Testis (tissue), 2 donors: ENCODE results near the gene GNB4.

Source experiments
- CTCF ChIP-seq, 3 experiments: fragments of 450-650 bp in 2 of 3; fragments of 200-600 bp in 1 of 3; sonication (generic) in 1 of 3; IDR thresholded peaks; one replicate each; pipeline ENCODE4 v1.5.1; 2016 to 2019; ENCODE audit warnings: antibody characterized with exemption in 3 of 3, mild to moderate bottlenecking in 2 of 3, moderate library complexity in 1 of 3
- POLR2A ChIP-seq: fragments of 450-650 bp; IDR thresholded peaks from one replicate; pipeline ENCODE4 v1.6.1; 2017; ENCODE audit warnings: antibody characterized with exemption, mild to moderate bottlenecking, moderate library complexity

GRCh38 chr3:179401561-179401960, 49.7 kb downstream of the GNB4 start:
- TF ChIP-seq POLR2A (no peak), CTCF (IDR thresholded peaks at IDR 0.05) (no peak)
